MM.1S (cell line): ENCODE measurements around the gene ZFHX3.

Experiments
- DNase-seq: peaks from one replicate; pipeline ENCODE4 v3.0.0-alpha.2; 2015
- H2AFZ ChIP-seq: fragments of 300-600 bp; sonication (generic); 2 replicates; pipeline ENCODE4 v1.6.0; 2016; ENCODE audit warnings: antibody characterized with exemption, low read length
- H3F3A ChIP-seq: fragments of 300-600 bp; sonication (generic); 2 replicates; pipeline ENCODE4 v1.6.1; 2016; ENCODE audit warnings: mild to moderate bottlenecking, antibody characterized with exemption, low read length, moderate library complexity, mixed read lengths; ENCODE audit not compliant: insufficient read depth
- H3K27ac ChIP-seq: fragments of 300-600 bp; sonication (generic); 2 replicates; pipeline ENCODE4 v1.5.1; 2016; ENCODE audit warnings: mild to moderate bottlenecking, low read length
- H3K27me3 ChIP-seq: fragments of 300-600 bp; sonication (generic); replicated peaks from 2 replicates; pipeline ENCODE4 v1.6.0; 2016; ENCODE audit warnings: low read length; ENCODE audit not compliant: insufficient read depth
- H3K36me3 ChIP-seq: fragments of 300-600 bp; sonication (generic); replicated peaks from 2 replicates; pipeline ENCODE4 v1.6.1; 2016; ENCODE audit warnings: mild to moderate bottlenecking, low read length, mixed read lengths; ENCODE audit not compliant: insufficient read depth
- H3K4me1 ChIP-seq: fragments of 300-600 bp; sonication (generic); 2 replicates; pipeline ENCODE4 v1.6.1; 2016; ENCODE audit warnings: low read length, mixed read lengths
- H3K4me2 ChIP-seq: fragments of 300-600 bp; sonication (generic); 2 replicates; pipeline ENCODE4 v1.6.0; 2016; ENCODE audit warnings: low read depth, low read length
- H3K4me3 ChIP-seq: fragments of 300-600 bp; sonication (generic); 2 replicates; pipeline ENCODE4 v1.5.1; 2016; ENCODE audit warnings: low read length, mixed read lengths
- H3K79me2 ChIP-seq: fragments of 300-600 bp; sonication (generic); 2 replicates; pipeline ENCODE4 v1.6.1; 2016; ENCODE audit warnings: mixed run types, low read length, mixed read lengths
- H3K9ac ChIP-seq: fragments of 300-600 bp; sonication (generic); 2 replicates; pipeline ENCODE4 v1.6.1; 2016; ENCODE audit warnings: low read length, mixed read lengths
- H3K9me2 ChIP-seq: fragments of 300-600 bp; sonication (generic); replicated peaks from 2 replicates; pipeline ENCODE4 v1.6.1; 2016; ENCODE audit warnings: mild to moderate bottlenecking, low read length, mixed read lengths; ENCODE audit not compliant: insufficient read depth
- H3K9me3 ChIP-seq: fragments of 300-600 bp; sonication (generic); replicated peaks from 2 replicates; pipeline ENCODE4 v1.6.1; 2016; ENCODE audit warnings: mild to moderate bottlenecking, low read length, mixed read lengths; ENCODE audit not compliant: insufficient read depth
- H4K20me1 ChIP-seq: fragments of 300-600 bp; sonication (generic); 2 replicates; pipeline ENCODE4 v1.6.1; 2016; ENCODE audit warnings: mild to moderate bottlenecking, low read length, moderate library complexity, mixed read lengths; ENCODE audit not compliant: insufficient read depth
- EZH2 ChIP-seq: fragments of 300-600 bp; sonication (generic); optimal IDR thresholded peaks from 2 replicates; pipeline ENCODE3; 2017; ENCODE audit warnings: low read depth, mild to moderate bottlenecking, antibody characterized with exemption, low read length, mixed read lengths
- EZH2phosphoT487 ChIP-seq: fragments of 300-600 bp; sonication (generic); IDR thresholded peaks from 2 replicates; pipeline ENCODE4 v1.6.1; 2018; ENCODE audit warnings: antibody characterized with exemption, low read length
- TF ChIP-seq, protein P1 (sequence below): fragments of 300-600 bp; sonication (generic); IDR thresholded peaks from 2 replicates; pipeline ENCODE4 v1.5.1; 2016; ENCODE audit warnings: antibody characterized with exemption, low read length, mixed read lengths

The ZFHX3 gene

DNA sequence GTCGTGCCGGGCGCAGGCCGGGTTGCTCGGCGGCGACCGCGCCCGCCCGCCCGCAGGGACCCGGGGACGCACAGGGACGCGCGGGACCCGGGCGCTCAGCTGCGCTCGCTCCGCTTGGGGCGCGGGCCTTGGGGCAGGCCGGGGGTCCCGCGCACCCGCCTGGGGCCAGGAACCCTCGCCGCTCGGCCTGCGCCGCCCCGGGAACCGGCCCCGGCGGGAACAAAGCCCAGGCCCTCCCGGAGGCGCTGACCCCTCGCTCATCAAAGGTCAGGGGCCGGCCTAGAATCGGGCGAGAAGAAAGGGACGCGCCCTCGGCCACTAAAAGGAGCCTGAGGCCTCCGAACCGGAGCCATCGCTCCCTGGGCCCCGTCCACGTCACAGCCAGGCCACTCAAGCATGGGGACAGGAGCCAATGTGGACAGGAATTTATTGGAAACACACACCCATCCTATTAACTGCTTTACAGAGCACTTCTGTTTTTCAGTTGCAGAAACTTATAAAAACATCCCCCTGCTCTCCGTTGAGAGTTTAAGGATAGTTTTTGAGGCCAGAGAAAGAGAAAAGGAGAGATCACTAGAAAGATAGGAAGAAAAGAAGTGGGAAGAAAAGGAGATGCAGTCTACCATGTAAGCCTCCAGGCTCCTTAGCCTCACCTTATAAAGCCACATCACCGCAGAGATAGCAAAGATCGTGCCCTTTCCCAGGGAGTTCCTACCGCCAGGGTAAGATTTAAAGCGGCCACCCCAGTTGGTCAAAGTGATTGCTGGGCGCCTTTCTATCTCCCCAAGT, 558 bp upstream of the ZFHX3 start:
- Histone ChIP-seq H3K27me3 (peaks cover 3% of the 10 kb centered on the region; the same call in 1 of the 2 replicates), H3K27ac (no peak overlapping the region), H3K9ac (no peak overlapping the region)

GRCh38 chr16:73047221-73047535, 750 bp downstream of the ZFHX3 start:
- peaks cover 10% of the 10 kb centered on the region; the same call in 1 of the 2 replicates for H3K4me1 ChIP-seq

More for the DNA sequence above, 558 bp upstream of the ZFHX3 start:
- Histone ChIP-seq H3K4me1 (no peaks in the 10 kb centered on the region), H3K36me3 (no peaks in the 10 kb centered on the region), H2AFZ (0 out of 2 replicates have a peak overlapping the region, but pooled peaks have one; percentile 38), H3K9me2 (no peaks in the 10 kb centered on the region), H3K79me2 (no peaks in the 10 kb centered on the region), H3F3A (no peaks in the 10 kb centered on the region), H3K4me3 (peak overlapping the region; percentile 12; the same call in 1 of the 2 replicates), H3K9me3 (no peaks in the 10 kb centered on the region), H3K4me2 (peak overlapping the region; percentile 41; the same call in 1 of the 2 replicates), H4K20me1 (no peaks in the 10 kb centered on the region)
- no peak for DNase-seq
- TF ChIP-seq EZH2 (no peak), EZH2phosphoT487 (no peak)
- TF ChIP-seq, protein P1, sequence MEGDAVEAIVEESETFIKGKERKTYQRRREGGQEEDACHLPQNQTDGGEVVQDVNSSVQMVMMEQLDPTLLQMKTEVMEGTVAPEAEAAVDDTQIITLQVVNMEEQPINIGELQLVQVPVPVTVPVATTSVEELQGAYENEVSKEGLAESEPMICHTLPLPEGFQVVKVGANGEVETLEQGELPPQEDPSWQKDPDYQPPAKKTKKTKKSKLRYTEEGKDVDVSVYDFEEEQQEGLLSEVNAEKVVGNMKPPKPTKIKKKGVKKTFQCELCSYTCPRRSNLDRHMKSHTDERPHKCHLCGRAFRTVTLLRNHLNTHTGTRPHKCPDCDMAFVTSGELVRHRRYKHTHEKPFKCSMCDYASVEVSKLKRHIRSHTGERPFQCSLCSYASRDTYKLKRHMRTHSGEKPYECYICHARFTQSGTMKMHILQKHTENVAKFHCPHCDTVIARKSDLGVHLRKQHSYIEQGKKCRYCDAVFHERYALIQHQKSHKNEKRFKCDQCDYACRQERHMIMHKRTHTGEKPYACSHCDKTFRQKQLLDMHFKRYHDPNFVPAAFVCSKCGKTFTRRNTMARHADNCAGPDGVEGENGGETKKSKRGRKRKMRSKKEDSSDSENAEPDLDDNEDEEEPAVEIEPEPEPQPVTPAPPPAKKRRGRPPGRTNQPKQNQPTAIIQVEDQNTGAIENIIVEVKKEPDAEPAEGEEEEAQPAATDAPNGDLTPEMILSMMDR = no peak

GRCh38 chr16:73046849-73047214, 1.1 kb downstream of the ZFHX3 start:
- H3K36me3 ChIP-seq = no peaks in the 10 kb centered on the region
- H3K27me3 ChIP-seq = peaks cover 3% of the 10 kb centered on the region; the same call in 1 of the 2 replicates
- H3K4me3 ChIP-seq = no peak overlapping the region
- no peak for DNase-seq
- no peak overlapping the region for H3K27ac ChIP-seq
- H3F3A ChIP-seq = no peaks in the 10 kb centered on the region
- H3K4me2 ChIP-seq = no peak overlapping the region
- TF ChIP-seq EZH2 (no peak), EZH2phosphoT487 (no peak)
- TF ChIP-seq, protein P1 = no peak
- H4K20me1 ChIP-seq = no peaks in the 10 kb centered on the region
- H3K9ac ChIP-seq = no peak overlapping the region
- H2AFZ ChIP-seq = no peak overlapping the region
- no peaks in the 10 kb centered on the region for H3K9me3 ChIP-seq
- no peaks in the 10 kb centered on the region for H3K79me2 ChIP-seq
- H3K9me2 ChIP-seq = no peaks in the 10 kb centered on the region
- H3K4me1 ChIP-seq = peaks cover 10% of the 10 kb centered on the region; the same call in 1 of the 2 replicates

More at GRCh38 chr16:73047221-73047535, 750 bp downstream of the ZFHX3 start:
- peak overlapping the region; percentile 62; the same call in 1 of the 2 replicates for H3K4me2 ChIP-seq
- no peaks in the 10 kb centered on the region for H3K9me3 ChIP-seq
- no peak overlapping the region for H3K9ac ChIP-seq
- no peaks in the 10 kb centered on the region for H3K36me3 ChIP-seq
- no peaks in the 10 kb centered on the region for H3F3A ChIP-seq
- DNase-seq = no peak
- TF ChIP-seq EZH2 = no peak
- TF ChIP-seq, protein P1 = no peak
- no peak for TF ChIP-seq EZH2phosphoT487
- no peak overlapping the region for H2AFZ ChIP-seq
- peak overlapping the region; percentile 53; the same call in 1 of the 2 replicates for H3K4me3 ChIP-seq
- H3K27me3 ChIP-seq = peaks cover 3% of the 10 kb centered on the region; the same call in 1 of the 2 replicates
- no peak overlapping the region for H3K27ac ChIP-seq
- no peaks in the 10 kb centered on the region for H4K20me1 ChIP-seq
- H3K79me2 ChIP-seq = no peaks in the 10 kb centered on the region
- no peaks in the 10 kb centered on the region for H3K9me2 ChIP-seq
